Measurements from ENCODE around the gene PSME2. TPM values are rescaled to one million over a fixed set of nuclear protein-coding genes. Genes with fewer than 3 reads are reported as not detected.

PSME2 gene
- total and polyA plus RNA-seq, 2 donors (not counting 1 experiment from before 2014, with no cell fraction given) = 132 to 148 TPM

GRCh38 chr14:24103451-24103850, 43.0 kb downstream of the PSME2 start:
- TF ChIP-seq CTCF (conservative IDR thresholded peaks at IDR 0.05 in 1 of 2, IDR thresholded peaks at IDR 0.05 in 1 of 2; ENCODE audit: low read depth in 1 of 2, low read length in 2 of 2) (no peak), EZH2 (IDR thresholded peaks at IDR 0.05; ENCODE audit: low read length, missing control alignments) (no peak)
- H3K4me1 ChIP-seq (ENCODE audit: control insufficient read depth, extremely low read depth, insufficient read depth, low read length) = no peaks in the 10 kb centered on the region

DNA sequence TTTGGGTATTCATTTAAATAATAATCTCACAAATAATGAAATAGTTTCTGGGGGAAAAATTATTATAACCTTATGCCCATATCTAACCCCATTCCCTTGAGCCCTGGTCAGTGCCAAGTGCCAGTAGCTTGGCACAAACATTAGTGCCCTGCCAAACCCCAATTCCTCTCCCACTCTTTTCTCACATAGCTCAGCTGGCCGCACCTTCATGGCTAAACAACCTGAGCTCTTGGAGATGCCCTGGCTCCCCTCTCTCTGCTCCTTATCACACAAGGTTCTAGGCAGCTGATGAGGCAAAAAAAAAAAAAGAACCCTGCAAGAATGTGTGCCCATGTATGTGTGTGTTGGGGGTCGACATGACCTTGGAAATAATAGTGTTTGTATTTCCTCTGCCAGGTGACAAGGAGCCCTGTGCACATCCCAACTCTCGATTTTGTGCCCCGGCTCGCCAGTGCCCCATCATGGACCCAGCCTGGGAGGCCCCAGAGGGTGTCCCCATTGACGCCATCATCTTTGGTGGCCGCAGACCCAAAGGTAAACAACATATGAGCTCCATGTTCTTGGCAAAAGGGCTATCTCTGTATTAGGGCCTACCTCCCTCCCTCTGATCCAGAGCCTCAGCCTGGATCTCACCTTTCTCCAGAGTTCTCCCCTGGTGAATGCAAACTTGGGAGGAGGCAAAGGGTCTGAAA, 43.9 kb downstream of the PSME2 start:
- Histone ChIP-seq H3K9me3 (ENCODE audit: control insufficient read depth, insufficient read depth, low read depth, low read length) (no peaks in the 10 kb centered on the region), H3K9ac (ENCODE audit: insufficient read depth, low read length) (no peak overlapping the region), H3K4me3 (replicated peaks in 1 of 4; ENCODE audit: control extremely low read depth in 1 of 4, insufficient read depth in 1 of 4, low read depth in 3 of 4, low read length in 4 of 4) (no peak overlapping the region), H3K27ac (ENCODE audit: insufficient read depth, low read length) (no peak overlapping the region), H3K4me1 (ENCODE audit: control insufficient read depth, extremely low read depth, insufficient read depth, low read length) (no peaks in the 10 kb centered on the region), H2AFZ (ENCODE audit: low read length) (no peak overlapping the region), H3K4me2 (ENCODE audit: extremely low read depth, insufficient read depth, low read length) (no peak overlapping the region), H3K79me2 (ENCODE audit: control insufficient read depth, insufficient read depth, low read length) (no peaks in the 10 kb centered on the region), H4K20me1 (ENCODE audit: control insufficient read depth, extremely low read depth, insufficient read depth, low read length) (no peaks in the 10 kb centered on the region), H3K36me3 (ENCODE audit: control insufficient read depth, insufficient read depth, low read length) (peaks cover 2% of the 10 kb centered on the region), H3K27me3 (ENCODE audit: control insufficient read depth, insufficient read depth, low read length) (no peaks in the 10 kb centered on the region)
- DNase-seq (ENCODE audit: low read depth in 2 of 2) = no peak
- TF ChIP-seq CTCF (conservative IDR thresholded peaks at IDR 0.05 in 1 of 2, IDR thresholded peaks at IDR 0.05 in 1 of 2; ENCODE audit: low read depth in 1 of 2, low read length in 2 of 2) (no peak), EZH2 (IDR thresholded peaks at IDR 0.05; ENCODE audit: low read length, missing control alignments) (no peak)

More at GRCh38 chr14:24103451-24103850, 43.0 kb downstream of the PSME2 start:
- H3K27me3 ChIP-seq (ENCODE audit: control insufficient read depth, insufficient read depth, low read length) = no peaks in the 10 kb centered on the region
- no peak overlapping the region for H3K4me2 ChIP-seq (ENCODE audit: extremely low read depth, insufficient read depth, low read length)
- no peak overlapping the region for H3K27ac ChIP-seq (ENCODE audit: insufficient read depth, low read length)
- no peak for DNase-seq (ENCODE audit: low read depth in 2 of 2)
- no peak overlapping the region for H3K9ac ChIP-seq (ENCODE audit: insufficient read depth, low read length)
- H3K4me3 ChIP-seq (replicated peaks in 1 of 4; ENCODE audit: control extremely low read depth in 1 of 4, insufficient read depth in 1 of 4, low read depth in 3 of 4, low read length in 4 of 4) = no peak overlapping the region
- H3K79me2 ChIP-seq (ENCODE audit: control insufficient read depth, insufficient read depth, low read length) = no peaks in the 10 kb centered on the region
- H4K20me1 ChIP-seq (ENCODE audit: control insufficient read depth, extremely low read depth, insufficient read depth, low read length) = no peaks in the 10 kb centered on the region
- H3K9me3 ChIP-seq (ENCODE audit: control insufficient read depth, insufficient read depth, low read depth, low read length) = no peaks in the 10 kb centered on the region
- H2AFZ ChIP-seq (ENCODE audit: low read length) = no peak overlapping the region
- H3K36me3 ChIP-seq (ENCODE audit: control insufficient read depth, insufficient read depth, low read length) = peaks cover under 1% of the 10 kb centered on the region

GRCh38 chr14:24100982-24101494, 45.4 kb downstream of the PSME2 start:
- Histone ChIP-seq H2AFZ (ENCODE audit: low read length) (no peak overlapping the region), H3K4me2 (ENCODE audit: extremely low read depth, insufficient read depth, low read length) (no peak overlapping the region), H3K27ac (ENCODE audit: insufficient read depth, low read length) (no peak overlapping the region), H4K20me1 (ENCODE audit: control insufficient read depth, extremely low read depth, insufficient read depth, low read length) (no peaks in the 10 kb centered on the region), H3K36me3 (ENCODE audit: control insufficient read depth, insufficient read depth, low read length) (peaks cover 2% of the 10 kb centered on the region), H3K79me2 (ENCODE audit: control insufficient read depth, insufficient read depth, low read length) (no peaks in the 10 kb centered on the region), H3K4me1 (ENCODE audit: control insufficient read depth, extremely low read depth, insufficient read depth, low read length) (no peaks in the 10 kb centered on the region), H3K9ac (ENCODE audit: insufficient read depth, low read length) (no peak overlapping the region), H3K27me3 (ENCODE audit: control insufficient read depth, insufficient read depth, low read length) (no peaks in the 10 kb centered on the region), H3K9me3 (ENCODE audit: control insufficient read depth, insufficient read depth, low read depth, low read length) (no peaks in the 10 kb centered on the region), H3K4me3 (replicated peaks in 1 of 4; ENCODE audit: control extremely low read depth in 1 of 4, insufficient read depth in 1 of 4, low read depth in 3 of 4, low read length in 4 of 4) (no peak overlapping the region)
- no peak for TF ChIP-seq CTCF (conservative IDR thresholded peaks at IDR 0.05 in 1 of 2, IDR thresholded peaks at IDR 0.05 in 1 of 2; ENCODE audit: low read depth in 1 of 2, low read length in 2 of 2)
- TF ChIP-seq EZH2 (IDR thresholded peaks at IDR 0.05; ENCODE audit: low read length, missing control alignments) = no peak
- no peak for DNase-seq (ENCODE audit: low read depth in 2 of 2)

Measured in fibroblast of lung (primary cell).